Tibial nerve (tissue), 4 donors: Measurements from ENCODE around the gene TPCN1. TPM values are rescaled to one million over a fixed set of nuclear protein-coding genes. Genes with fewer than 3 reads are reported as not detected.

Experiments
- DNase-seq, 2 donors: peaks; one replicate each; pipeline ENCODE4 v3.0.0-alpha.2; 2019; ENCODE audit warnings: low spot score in 2 of 2
- H3K27ac ChIP-seq, 4 donors: fragments of 200-600 bp; sonication (generic) in 3 of 4; one replicate each; pipeline ENCODE4 v1.5.1; 2017 to 2019; ENCODE audit warnings: mild to moderate bottlenecking in 1 of 4
- H3K27me3 ChIP-seq, 2 donors: fragments of 200-600 bp; sonication (generic) in 1 of 2; one replicate each; pipeline versions ENCODE4 v1.5.1 to v1.6.0; 2017 to 2019
- H3K36me3 ChIP-seq, 3 donors: fragments of 200-600 bp; sonication (generic); one replicate each; pipeline ENCODE4 v1.5.1; 2018 to 2019
- H3K4me1 ChIP-seq, 4 donors: fragments of 200-600 bp; sonication (generic) in 3 of 4; one replicate each; pipeline ENCODE4 v1.5.1; 2017 to 2019
- H3K4me3 ChIP-seq, 4 donors: fragments of 200-600 bp; sonication (generic) in 3 of 4; one replicate each; pipeline ENCODE4 v1.5.1; 2017 to 2019; ENCODE audit warnings: mild to moderate bottlenecking in 1 of 4, moderate library complexity in 1 of 4
- H3K9me3 ChIP-seq, 4 donors: fragments of 200-600 bp; sonication (generic) in 3 of 4; one replicate each; pipeline ENCODE4 v1.5.1; 2017 to 2019
- CTCF ChIP-seq, 5 experiments: fragments of 200-600 bp in 3 of 5; fragments of 450-650 bp in 2 of 5; sonication (generic) in 3 of 5; IDR thresholded peaks; one replicate each; pipeline ENCODE4 v1.5.1; 2016 to 2019; ENCODE audit warnings: antibody characterized with exemption in 5 of 5, mild to moderate bottlenecking in 3 of 5, moderate library complexity in 2 of 5
- EP300 ChIP-seq, 2 donors: sonication (generic); formaldehyde crosslinking; IDR thresholded peaks; one replicate each; pipeline ENCODE4 v1.6.1; 2017; ENCODE audit warnings: antibody characterized with exemption in 2 of 2, mild to moderate bottlenecking in 1 of 2
- POLR2A ChIP-seq, 2 donors: fragments of 450-650 bp; IDR thresholded peaks; one replicate each; pipeline ENCODE4 v1.6.1; 2017; ENCODE audit warnings: antibody characterized with exemption in 2 of 2, mild to moderate bottlenecking in 2 of 2, moderate library complexity in 2 of 2
- WGBS, 2 donors: methylation state at CpG; one replicate each; pipeline ENCODE4 v1.1.5; 2018; 5-methylcytosine and 5-hydroxymethylcytosine counted together
- total RNA-seq, 4 donors: library from RNA; depleted of rRNA; stranded (reverse); fragments of >200 nt; gene quantifications; one replicate each; pipeline ENCODE4 v1.1.0, GENCODE V29; 2016

TPCN1 gene
- total RNA-seq, 4 donors from 2014 or later: 62.7 to 77.6 (median 69.8) TPM

- peak overlapping the region in 2 of 4 donors; percentile 89 to 94 for H3K27ac ChIP-seq
- H3K4me1 ChIP-seq: peaks cover 0 to 38% (median 17%) of the 10 kb centered on the region in 4 donors
- no peak overlapping the region for H3K4me3 ChIP-seq
- no peaks in the 10 kb centered on the region for H3K9me3 ChIP-seq
- DNase-seq: no peak
- no peak for TF ChIP-seq CTCF (IDR thresholded peaks at IDR 0.05)
- H3K27me3 ChIP-seq: no peaks in the 10 kb centered on the region
- WGBS, 2 donors: 92 to 93% methylated on average over 11 of the region's 11 CpGs
- peaks cover 7 to 78% (median 10%) of the 10 kb centered on the region in 3 donors for H3K36me3 ChIP-seq
Measured at GRCh38 chr12:113270709-113271009, 49.4 kb downstream of the TPCN1 start.

GRCh38 chr12:113271466-113271852 is 50.2 kb downstream of the TPCN1 start:
- H3K36me3 ChIP-seq: peaks cover 6 to 78% (median 7%) of the 10 kb centered on the region in 3 donors
- no peak for DNase-seq
- WGBS, 2 donors: 71 to 76% methylated on average over 10 of the region's 10 CpGs
- H3K4me3 ChIP-seq: peak overlapping the region in 1 of 4 donors; percentile 22
- peaks cover 0 to 38% (median 17%) of the 10 kb centered on the region in 4 donors for H3K4me1 ChIP-seq
- H3K27ac ChIP-seq: peak overlapping the region; percentile 76 to 94 (median 84)
- no peaks in the 10 kb centered on the region for H3K9me3 ChIP-seq
- H3K27me3 ChIP-seq: no peaks in the 10 kb centered on the region
- no peak for TF ChIP-seq POLR2A (IDR thresholded peaks at IDR 0.05)
- no peak for TF ChIP-seq EP300 (IDR thresholded peaks at IDR 0.05)
- no peak for TF ChIP-seq CTCF (IDR thresholded peaks at IDR 0.05)

DNA sequence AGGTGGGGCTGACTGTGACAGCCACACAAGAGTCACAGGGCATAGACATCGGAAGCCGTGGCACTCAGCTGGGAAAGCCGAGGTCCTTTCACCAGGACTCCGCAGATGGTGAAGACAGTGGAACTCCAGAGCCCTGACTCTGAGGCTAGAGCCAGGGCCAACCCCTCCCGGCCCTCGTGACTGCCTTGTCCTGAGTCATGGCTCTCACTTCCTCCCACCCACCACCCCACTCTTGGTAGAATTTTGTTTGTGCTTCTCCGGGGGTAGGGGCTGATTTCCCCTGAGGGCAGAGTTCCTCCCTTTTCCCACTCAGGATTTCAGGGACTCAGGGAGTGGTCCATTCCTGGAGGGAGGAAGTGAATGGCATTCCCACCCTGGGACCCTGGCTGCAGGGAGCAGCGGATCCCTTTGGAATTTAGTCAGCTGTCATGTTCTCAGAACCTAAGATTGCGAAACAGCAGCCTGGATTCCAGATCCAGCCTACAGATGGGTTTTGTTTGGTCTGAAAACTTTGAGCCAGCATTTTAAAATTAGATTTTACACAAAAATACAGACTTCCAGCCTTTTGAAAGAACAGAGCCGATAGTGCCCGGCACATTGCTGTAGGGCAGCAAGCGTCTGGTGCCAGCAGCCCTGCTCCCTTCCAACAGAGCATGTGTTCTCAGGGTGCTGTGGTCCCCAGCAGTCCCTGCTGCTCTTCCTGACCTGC is 50.7 kb downstream of the TPCN1 start:
- Histone ChIP-seq H3K4me1 (peaks cover 0 to 38% (median 17%) of the 10 kb centered on the region in 4 donors), H3K36me3 (peaks cover under 1 to 78% (median 7%) of the 10 kb centered on the region in 3 donors), H3K4me3 (peak overlapping the region in 1 of 4 donors; percentile 22), H3K27me3 (no peaks in the 10 kb centered on the region), H3K27ac (peak overlapping the region; percentile 76 to 94 (median 84)), H3K9me3 (no peaks in the 10 kb centered on the region)
- WGBS, 2 donors: 14 to 18% methylated on average over 10 to 12 of the region's 12 CpGs
- TF ChIP-seq EP300 (IDR thresholded peaks at IDR 0.05): peak; percentile 61 to 94
- no peak for TF ChIP-seq CTCF (IDR thresholded peaks at IDR 0.05)
- no peak for TF ChIP-seq POLR2A (IDR thresholded peaks at IDR 0.05)
- peak; percentile 74 to 84 for DNase-seq

- Histone ChIP-seq H3K9me3 (no peaks in the 10 kb centered on the region), H3K4me3 (no peak overlapping the region), H3K4me1 (peaks cover 0 to 38% (median 17%) of the 10 kb centered on the region in 4 donors), H3K27ac (peak overlapping the region; percentile 76 to 94 (median 84)), H3K27me3 (no peaks in the 10 kb centered on the region), H3K36me3 (peaks cover 6 to 78% (median 9%) of the 10 kb centered on the region in 3 donors)
- TF ChIP-seq EP300 (IDR thresholded peaks at IDR 0.05) (no peak), POLR2A (IDR thresholded peaks at IDR 0.05) (no peak), CTCF (IDR thresholded peaks at IDR 0.05) (no peak)
- WGBS, 2 donors: 86% methylated on average over 12 to 13 of the region's 13 CpGs
- DNase-seq: no peak
Measured at GRCh38 chr12:113273053-113273725, 51.9 kb downstream of the TPCN1 start.

DNA sequence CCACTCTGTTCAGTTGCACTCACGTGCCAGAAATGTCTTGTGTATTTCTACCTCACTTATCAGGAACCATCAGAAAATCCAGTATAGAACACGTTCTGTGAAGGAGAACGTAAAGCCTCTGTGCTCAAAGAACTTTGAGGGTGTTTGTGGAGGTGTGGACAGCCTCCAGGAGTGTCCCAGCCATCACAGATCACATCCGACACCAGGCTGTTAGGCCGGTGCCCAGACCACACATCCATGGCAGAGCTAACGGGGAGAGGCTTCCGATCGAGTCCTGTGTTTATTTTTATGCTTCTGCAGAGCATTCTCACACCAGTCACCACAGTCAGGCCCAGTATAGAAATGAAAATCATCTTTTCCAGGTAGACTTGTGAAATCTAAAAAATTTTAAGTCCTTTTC is 53.6 kb downstream of the TPCN1 start:
- Histone ChIP-seq H3K9me3 (no peaks in the 10 kb centered on the region), H3K27me3 (no peaks in the 10 kb centered on the region), H3K4me1 (peaks cover 0 to 38% (median 17%) of the 10 kb centered on the region in 4 donors), H3K4me3 (no peak overlapping the region), H3K36me3 (peaks cover 0 to 75% (median 9%) of the 10 kb centered on the region in 3 donors), H3K27ac (no peak overlapping the region)
- 95 to 98% methylated on average over 8 of the region's 8 CpGs for WGBS, 2 donors
- no peak for DNase-seq
- TF ChIP-seq EP300 (IDR thresholded peaks at IDR 0.05) (no peak), POLR2A (IDR thresholded peaks at IDR 0.05) (no peak), CTCF (IDR thresholded peaks at IDR 0.05) (no peak)
